CD4-positive, alpha-beta T cell treated with Interleukin-12 subunit alpha and Interleukin-12 subunit beta, for 1 hour (primary cell): ENCODE data around the gene BHLHA15.

ENCODE experiments used
- DNase-seq: peaks from one replicate; pipeline ENCODE4 v3.0.0-alpha.2; 2020

BHLHA15 gene

DNA sequence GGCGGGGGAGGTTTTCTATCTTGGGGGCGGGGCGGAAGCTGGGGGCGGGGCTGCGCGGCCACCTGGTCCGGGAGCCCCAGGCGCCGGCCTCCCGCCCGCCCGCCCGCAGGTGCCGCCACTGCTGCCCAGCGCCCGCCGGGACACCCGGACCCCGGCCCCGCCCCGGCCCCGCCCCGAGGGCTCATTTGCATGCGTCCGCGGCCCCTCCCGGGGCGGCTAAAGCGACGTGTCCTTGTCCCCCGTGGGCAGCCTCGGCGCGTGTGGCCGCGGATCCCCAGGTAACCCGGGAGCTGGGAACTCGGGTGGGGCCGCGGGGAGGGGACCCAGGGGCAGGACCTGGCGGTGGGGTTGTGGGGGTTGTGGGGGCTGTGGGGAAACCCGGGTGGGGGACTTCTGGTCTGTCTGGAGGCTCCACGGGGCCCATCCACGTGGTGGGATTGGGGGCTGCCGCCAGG, at the start of gene BHLHA15:
Gene BHLHA15, plus strand, starts transcription at position 219 of the 455 bp plus-strand sequence. CDS start 871 bp downstream, outside the sequence.
- peak; percentile 35 for DNase-seq

DNA sequence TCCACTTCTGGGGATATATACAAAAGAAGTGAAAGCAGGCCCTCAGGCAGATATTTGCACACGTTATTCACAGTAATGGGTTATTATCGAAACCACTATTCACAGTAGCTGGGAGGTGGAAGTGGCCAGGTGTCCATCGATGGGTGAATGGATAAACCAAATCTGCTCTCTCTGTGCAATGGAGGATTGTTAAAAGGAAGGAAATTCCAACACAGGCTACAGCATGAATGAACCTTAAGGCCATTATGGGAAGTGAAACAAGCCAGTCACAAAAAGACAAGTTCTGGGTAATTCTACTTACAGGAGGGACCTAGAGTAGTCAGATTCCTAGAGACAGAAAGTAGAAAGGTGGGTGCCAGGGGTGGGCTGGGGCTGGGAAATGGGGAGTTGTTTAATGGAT, 48.5 kb upstream of the BHLHA15 start:
- no peak for DNase-seq

DNA sequence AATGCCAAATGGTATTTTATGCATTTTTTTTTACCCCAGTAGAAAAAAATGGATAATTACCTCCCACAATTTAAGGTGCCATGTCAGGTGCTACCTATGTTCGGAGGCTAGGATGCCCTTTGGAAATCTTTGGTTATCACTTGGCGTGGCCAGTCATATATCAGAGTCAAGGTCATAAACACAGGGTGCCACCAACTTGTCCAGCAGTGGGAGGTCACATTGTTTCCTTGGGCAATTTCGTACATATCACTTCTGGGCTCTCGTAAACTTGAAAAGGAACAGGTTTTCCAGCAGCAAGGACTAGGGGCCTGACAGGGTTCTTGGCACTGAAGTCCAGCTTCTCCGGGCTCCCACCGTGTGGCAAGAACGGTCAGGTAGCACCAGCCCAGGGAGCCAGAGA, 48.0 kb upstream of the BHLHA15 start:
- DNase-seq = no peak

DNA sequence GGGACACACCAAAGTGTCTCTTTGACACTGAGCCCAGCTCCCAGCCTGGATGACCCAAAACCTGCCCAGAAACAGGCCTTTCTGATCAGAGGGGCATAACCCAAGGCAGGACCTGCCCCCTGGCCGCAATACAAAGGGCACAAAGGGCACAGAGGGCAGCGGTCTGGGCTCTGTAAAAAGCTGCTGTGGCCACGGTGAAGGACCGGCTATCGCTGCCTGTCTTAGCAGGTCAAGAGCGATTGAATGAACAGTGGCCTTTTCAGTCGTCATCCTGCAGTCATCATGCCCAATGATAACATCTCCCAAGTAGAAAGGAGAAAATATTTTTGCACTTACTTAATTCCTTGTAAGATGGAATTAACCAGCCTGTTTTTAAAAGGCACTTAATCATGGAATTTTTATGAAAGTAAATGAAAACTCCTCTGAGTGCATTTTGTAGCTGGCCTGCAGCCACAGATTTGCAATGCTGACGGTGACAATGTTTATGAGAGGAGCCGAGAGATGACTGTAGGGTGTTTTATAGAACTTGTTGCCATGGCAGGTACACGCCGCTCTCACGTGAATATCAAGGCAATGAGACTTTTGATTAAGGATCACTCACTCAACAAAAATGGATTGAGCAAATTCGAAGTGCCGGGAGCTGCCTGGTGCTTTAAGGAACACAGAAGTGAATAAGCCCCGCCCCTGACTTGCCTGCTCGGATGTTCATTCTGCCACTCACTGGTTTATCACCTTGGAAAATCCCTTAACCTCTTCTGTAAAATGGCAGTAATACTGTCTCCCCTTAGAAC, 47.3 kb upstream of the BHLHA15 start:
- DNase-seq = no peak

DNA sequence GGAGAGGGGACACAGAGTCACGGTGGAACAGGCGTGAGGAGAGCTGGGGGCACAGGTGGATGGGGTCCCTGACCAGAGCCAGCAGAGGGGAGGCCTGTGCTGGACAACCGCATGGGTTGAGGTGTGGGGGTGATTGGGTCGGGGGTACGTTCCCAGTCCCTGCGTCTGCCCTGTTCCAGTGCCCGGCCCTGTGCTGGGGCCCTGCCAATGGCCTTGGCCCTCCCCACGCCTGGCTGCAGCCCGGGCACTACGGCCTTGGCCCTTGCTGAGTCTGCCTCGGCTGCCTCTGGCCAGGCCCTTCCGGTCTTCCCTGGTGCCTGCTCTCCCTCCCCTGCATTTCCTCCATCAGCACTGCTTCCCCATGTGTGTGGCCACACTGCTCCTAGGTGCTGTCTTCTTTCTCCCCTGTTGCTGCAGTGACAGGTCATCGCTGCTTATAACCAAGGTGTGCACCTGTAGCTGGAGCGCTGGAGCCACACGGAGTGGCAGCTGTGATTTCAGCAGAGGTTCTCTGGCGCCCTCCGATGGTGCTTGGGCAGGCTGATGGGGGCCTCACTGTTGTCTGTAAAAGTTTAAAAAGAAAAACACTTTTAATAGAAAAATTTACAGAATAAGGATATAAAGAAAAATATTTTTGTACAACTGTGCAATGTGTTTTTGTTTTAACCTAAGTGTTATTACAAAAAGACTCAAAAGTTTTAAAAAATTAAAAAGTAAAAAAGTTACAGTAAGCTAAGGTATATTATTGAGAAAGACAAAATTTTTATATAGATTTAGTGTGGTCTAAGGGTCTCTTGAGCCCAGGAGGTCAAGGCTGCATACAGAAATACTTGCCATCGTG, 45.2 kb upstream of the BHLHA15 start:
- peak; percentile 47 for DNase-seq

DNA sequence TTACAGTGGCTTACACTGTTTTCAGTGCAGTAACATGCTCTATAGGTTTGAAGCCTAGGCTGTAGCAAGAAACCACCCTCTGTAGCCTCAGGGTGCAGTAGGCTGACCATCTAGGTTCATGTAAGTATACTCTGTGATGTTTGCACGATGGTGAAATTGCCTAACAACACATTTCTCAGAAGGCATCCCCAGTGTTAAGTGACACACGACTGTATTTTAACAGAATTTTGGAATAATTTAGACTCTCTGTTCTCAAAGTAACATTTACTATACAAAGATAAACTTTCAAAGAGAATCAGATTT, 44.6 kb upstream of the BHLHA15 start:
- no peak for DNase-seq

DNA sequence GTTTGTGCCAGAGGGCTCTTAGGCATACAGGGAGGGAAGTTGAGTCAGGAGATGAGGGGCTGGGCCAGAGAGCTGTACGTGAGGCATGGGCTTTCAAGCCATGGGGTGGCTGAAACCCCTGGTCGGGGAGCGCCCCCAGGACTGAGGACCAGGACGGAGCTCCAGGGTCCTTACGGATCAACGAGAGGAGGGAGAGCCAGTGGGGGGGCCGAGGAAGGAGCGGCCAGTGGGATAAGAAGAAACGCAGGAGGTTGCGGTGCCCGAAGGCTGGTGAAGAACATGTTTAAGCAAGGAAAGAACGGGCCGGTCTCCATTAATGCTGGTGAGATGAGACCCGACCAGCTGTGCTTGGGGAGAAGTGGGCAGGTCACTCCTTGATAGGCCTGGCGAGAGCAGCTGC, 43.6 kb upstream of the BHLHA15 start:
- DNase-seq = no peak

DNA sequence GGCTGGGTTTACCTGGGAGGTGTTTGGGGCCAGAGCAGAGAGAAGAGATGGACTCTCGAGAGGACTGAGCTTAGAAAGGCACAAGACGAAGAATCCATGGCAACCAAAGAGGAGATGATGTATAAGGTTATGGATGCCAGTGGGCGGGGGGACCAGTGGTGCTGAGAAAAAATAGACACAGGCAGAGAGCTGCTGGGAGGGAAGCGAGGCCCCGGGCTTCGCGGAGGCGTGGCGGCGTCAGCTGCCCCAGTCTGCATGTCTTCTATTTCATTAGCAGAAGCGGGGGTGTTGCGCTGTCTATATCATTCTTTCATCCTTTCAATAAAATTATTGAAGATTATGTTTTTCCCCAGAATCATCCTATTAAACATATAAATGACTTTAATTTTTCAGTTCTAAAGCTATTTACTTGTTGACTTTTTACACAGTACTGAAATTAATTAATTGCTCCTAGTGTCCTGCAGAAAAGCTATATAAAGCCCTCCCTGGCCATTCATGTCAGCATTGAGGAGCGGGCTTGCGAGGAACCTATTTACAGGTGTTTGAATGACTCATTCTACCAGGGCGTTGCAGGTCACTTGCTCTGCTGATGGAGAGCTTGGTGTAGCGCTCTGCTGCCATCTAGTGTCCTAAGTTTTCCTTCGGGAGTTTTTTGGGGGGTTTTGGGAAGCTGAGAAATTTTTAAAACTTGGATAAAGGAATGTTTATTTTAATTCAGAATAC, 42.9 kb upstream of the BHLHA15 start:
- DNase-seq = peak; percentile 76

DNA sequence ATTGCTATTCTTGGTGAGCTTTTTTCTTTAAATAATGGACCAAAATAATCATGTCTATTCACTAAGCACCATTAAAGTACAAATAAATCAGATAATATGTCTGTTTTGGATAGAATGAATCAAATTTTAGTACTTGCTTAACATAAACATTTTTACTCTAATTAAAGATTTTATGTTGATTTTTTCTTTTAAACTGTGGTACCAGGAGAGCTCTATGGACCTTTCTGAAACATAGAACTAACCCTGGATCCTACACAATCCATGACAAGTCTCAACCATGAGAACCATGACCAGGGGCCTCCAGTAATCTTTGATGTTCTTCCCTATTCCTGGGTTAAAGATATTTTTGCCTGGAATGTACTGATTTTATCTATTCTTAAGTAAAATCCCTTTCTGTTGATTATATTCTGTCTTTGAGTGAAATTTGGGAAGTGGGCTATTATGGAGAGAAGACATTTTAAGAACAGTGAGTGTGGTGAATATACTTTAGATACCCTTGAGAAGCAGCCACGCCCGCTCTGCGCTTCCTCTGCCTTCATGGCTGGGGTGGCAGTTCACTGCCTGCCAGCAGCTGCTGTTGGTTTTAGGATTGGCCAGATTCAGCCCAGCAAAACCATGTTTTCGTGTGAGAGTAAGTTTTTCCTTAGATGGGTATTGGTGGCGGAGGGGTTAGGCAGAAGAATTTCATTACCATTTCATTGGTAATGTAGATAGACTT, 42.2 kb upstream of the BHLHA15 start:
- DNase-seq = no peak

DNA sequence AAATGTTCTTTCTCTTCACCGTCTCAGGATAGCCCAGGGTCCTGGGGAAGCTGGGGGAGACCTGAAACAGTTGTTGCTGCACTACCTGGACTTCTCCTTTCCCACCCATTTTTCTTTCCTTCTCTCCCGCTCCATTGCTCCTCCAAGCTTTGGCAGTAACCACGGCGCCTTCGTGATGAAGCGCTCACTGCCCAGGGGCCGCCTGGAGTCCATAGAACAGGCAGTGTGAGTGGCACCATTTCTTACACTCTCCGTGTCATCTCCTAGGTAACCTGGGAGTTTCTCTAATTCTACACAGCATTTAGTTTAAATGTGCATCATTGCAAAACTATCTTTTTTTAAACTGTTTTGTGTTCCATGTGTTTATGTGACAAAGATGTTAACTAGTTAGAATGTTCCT, 40.3 kb upstream of the BHLHA15 start:
- no peak for DNase-seq

DNA sequence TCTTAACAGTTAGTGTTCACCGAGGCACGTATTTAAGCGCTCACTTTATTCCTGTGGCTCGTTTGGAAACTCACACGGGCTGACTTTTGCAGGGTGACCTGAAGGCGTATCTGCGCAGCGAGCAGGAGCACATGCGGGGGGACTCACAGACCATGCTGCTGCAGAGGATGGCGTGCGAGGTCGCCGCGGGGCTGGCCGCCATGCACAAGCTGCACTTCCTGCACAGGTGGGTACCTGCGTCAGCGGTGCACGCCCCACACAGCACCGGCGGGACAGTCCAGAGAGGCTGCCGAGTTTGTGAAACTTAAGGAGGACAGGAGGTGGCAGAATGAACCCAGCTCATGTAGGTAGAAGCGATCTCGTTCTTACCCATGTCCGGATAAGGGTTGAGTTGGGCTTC, 39.8 kb upstream of the BHLHA15 start:
- DNase-seq = no peak

DNA sequence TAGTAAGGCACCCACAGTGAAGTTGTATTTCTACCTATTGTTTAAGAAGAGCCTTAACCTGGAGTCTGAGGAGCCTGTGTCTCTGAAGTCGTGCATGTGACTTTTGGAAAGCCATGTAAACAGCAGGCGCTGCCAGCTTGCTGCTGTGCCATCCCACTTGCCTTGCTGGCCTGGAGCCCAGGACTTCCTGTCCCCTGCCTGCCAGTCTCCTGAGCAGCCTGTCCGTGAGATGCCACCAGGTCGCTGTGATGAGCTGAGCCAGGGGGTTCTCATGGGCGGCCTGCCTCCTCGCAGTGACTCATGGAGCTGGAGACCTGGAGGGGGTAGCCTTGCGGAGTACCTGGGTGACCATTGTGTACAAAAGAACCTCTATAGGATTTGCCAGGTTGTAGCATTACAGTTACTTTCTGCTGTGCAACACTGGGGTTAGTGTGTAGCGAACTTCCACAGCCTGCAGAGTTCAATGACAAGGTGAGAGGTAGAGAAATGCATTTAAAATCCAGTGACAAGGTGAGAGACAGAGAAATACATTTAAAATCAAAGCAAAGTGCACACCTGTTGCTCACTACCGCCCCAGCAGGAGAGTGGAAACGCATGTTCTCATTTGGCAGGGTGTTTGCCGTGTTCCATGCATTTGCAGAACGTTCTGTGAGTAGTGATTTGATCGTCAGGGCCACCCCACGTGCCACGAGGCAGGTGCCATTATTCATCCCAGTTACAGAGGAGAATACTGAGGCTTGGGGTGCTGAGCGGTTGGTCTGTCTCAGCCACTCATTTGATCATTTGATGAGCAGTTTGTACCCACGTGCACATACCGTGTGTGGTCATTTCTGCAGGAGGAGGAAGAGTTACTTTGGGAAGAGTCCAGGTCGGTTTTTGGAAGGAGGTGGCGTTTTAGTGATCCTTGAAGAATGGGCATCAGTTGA, 36.6 kb upstream of the BHLHA15 start:
- DNase-seq = no peak

DNA sequence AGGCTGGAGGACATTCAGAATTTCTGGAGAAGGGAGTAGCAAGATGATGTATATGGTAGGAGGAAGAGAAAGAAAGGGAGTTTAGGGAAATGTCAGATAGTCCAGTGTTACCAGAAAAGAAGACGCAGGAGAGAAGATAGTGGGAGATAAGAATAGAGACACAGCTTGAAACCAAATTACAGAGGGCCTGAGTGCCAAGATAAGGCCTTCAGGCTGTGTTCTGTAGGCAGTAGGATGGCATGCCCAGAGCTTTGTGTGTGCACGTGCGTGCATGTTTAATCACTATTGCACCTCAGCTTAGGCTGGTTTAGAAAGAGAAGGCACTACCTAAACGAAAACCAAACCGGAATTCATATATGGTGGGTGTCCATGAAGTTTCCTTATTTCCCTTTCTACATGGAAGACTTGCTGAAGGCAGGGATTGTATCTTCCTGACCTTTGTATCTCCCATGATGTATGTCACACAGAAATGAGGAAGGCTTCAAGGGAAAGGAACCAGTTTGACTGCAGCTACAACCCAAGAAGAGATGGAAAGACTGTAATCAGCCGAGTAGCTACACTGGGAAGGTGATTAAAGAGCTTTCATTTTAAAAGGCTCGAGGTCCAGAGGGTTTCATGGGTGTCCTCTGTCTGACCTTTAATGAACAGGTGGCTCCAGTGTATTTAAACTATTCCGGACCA, 35.8 kb upstream of the BHLHA15 start:
- DNase-seq = no peak

DNA sequence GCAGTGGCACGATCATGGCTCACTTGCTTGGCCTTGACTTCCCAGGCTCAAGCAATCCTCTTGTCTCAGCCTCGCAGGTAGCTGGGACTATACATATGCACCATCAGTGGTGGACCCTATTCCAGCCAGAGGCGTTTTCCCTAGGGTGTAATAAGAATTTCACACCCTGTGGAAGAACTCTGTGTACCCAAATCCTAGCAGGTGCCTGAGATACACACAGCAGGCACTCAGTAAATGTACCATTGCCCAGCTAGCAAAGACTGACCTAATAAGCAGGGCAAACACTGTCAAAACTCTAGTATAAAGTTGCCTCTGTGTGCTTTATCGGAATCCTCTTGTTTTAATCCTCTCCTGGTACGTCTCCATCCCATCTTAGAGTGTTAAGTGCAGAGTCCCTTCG, 33.7 kb upstream of the BHLHA15 start:
- no peak for DNase-seq

DNA sequence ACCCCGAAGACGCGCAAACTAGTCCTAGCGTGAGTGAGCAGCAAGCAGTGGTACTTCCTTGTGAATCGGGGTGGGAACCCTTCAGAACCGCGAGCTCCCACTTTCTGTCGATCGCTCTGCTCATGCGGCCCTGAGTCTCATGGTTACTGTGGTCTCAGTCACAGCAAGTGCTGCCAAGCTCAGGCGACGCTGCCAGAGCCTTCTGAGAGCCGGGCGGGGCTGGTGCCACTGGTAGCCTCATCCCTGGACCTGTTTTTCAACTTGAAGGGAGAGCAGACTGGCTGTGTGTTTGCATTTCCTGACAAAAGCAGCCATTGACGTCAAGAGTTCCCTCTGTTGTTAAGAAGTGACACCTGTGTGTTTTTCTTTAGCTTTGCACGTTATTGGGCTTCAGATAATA, 32.9 kb upstream of the BHLHA15 start:
- no peak for DNase-seq

DNA sequence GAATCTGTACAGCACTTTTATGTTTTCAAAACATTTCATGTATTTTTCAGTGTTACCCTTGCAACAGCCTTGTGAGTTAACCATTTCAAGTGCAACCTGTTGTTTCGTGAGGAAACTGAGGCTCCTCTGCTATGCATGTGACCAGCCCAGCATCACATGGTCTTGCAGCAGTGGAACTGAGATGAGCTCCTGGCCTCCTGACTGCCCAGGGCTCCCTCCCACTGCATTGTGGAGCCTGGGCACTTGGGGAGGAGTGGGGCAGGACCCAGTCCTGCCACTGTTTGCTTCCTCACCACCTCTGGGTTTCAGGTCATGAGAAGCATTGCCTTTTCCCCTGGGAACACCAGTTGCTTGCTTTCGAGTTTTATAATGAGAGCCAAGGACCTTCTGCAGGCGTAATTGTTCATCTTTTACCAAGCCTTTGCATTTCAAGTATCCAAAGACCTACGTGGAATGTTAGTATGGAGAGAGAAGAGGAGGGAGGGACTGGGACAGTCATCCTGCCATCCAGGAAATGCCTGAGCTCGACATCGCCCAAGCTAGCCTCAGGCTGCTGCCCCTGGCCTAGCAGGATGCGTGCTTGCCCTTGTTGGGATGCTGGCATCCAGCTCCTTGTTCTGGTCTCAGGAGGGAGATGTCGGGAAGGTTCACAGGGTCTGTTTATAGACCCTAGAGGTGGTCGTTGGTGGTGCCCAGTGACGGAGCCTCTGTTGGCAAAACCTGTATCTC, 32.3 kb upstream of the BHLHA15 start:
- no peak for DNase-seq

DNA sequence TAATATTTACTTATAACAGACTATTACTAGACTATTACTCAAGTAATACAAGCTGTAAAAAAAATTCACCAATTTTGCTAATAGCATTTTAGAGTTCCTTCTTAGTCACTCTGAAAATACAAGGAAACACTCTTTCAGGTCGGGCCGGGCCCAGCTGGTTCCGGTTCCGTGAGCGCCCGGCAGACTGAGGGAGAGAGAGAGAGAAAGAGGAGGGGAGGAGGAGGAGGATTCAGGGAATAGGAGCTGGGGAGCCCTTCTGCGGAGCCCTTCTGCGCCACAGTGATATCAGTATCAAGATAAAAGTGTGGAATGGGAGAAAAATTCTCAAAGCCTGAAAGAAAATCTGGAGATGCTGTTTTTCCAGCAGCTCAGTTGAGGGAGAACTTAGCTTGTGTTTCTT, 30.5 kb upstream of the BHLHA15 start:
- DNase-seq = no peak

DNA sequence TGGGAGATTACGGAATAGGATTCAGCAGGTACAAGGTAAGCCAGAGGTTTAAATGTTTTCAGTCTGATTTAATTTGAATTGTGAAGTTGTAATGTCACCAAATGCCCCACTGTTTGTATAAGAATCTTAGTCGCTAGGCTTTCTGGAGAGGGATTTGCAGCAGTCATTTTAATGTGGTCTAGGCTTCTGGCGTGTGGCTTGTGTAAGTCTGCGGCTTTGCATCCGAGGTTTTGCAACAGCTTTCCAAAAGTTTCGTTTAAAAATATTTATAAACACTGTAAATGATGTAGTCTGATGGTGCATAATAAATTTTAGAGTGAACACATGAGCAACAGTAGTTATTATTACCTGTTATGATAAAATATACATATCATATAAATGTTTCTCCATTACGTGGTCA, 26.1 kb upstream of the BHLHA15 start:
- DNase-seq = no peak

DNA sequence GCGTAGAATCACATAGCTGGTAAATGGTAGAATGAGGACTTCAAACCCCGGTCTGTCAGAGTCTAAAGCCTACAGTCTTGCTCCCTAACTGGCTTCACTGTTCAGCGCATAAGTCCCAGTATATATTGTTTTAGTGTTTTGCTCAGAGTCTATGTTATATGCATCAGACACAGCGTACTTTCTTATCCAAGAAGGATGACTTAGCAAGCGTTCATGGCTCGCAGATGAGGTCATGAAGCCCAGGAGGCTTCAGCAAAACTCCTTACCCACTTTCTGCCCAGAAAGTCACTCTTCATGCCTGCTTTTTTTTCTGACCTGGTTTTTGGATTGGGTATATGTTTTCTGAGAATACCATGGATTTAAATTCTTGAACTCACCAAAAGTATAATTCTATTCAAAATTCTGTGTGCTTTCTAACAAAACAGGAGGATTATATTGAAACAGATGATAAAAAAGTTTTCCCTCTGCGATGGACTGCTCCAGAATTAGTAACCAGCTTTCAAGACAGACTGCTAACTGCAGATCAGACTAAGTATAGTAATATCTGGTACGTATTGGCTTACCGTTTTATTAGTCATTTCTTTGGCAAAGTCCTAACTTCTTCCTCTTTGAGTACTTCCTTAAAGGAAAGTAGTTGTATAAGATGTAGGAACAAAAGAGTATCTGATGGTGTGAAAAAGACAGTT, 24.6 kb upstream of the BHLHA15 start:
- DNase-seq = no peak

DNA sequence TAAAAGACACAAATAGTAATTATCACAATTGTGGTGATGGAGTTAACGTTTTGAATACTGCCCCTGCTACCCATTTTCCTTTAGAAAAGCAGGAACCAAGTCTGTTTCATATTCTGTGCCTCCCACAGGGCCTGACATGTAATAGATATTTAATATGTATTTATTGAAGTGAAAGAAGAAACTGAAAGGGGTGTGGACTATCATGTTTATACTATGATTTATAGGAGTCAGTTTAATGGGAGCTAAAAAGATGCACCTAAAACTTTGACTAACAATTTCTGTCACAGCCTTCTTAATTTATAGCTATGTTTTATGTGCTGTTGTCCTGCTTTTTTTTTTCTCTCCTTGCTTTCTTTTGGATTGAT, 24.1 kb upstream of the BHLHA15 start:
- DNase-seq = no peak
